ENCODE results near the gene ASIC2. TPM values are rescaled to one million over a fixed set of nuclear protein-coding genes. Genes with fewer than 3 reads are reported as not detected.

The ASIC2 gene
- total RNA-seq, 2 experiments from 2014 or later, result not detected

DNA sequence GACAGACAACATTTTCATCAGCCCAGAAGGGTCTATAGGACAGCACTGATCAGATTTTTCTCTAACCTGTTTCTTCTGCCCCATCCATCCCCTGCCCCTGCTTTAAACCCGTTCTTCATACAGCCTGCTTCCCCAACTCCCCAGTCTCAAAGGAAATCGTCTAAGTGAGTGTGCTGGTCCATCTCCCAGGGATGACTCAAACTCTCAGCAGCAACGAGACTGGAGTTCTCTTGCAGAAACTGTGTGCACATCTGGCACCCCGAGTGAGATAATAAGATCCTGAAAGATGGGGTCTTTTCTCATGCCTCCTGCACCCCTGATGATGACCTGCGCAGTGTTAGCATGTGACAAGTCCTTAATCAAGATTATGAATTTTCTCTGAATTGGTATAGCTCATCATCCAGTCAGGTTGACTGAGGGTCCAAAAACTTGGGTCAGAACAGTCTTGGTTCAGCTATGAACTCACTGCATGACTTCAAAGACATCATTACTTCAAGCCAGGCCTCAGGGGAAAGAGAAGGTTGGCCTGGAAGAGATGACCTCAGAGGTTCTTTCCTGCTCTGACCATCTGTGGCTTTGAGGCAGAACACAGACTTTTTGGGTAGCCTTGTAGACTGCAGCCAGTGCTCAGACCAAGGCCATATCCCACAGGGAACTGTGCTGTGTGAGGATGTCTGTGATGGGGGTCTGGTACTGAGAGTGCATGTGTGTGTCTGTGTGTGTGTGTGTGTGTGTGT, 183.6 kb downstream of the ASIC2 start:
- ATAC-seq (no peak), DNase-seq (no peak)
- Mint-ChIP-seq H3K9me3 (ENCODE audit: low read depth) (no peaks in the 10 kb centered on the region), H3K27ac (no peak overlapping the region), H3K27me3 (no peaks in the 10 kb centered on the region), H3K4me3 (no peak overlapping the region), H3K4me1 (no peaks in the 10 kb centered on the region), H3K36me3 (no peaks in the 10 kb centered on the region)
- CTCF ChIA-PET, result no interaction called here

GRCh38 chr17:33106525-33107165, 186.4 kb downstream of the ASIC2 start:
- no peak for ATAC-seq
- no peak for DNase-seq

GRCh38 chr17:33105911-33106310, 187.2 kb downstream of the ASIC2 start:
- Mint-ChIP-seq H3K36me3 (no peaks in the 10 kb centered on the region), H3K9me3 (ENCODE audit: low read depth) (no peaks in the 10 kb centered on the region), H3K27ac (no peak overlapping the region), H3K27me3 (peaks cover 4% of the 10 kb centered on the region), H3K4me1 (no peaks in the 10 kb centered on the region), H3K4me3 (no peak overlapping the region)
- CTCF ChIA-PET, result no interaction called here
- ATAC-seq (no peak), DNase-seq (no peak)

More at GRCh38 chr17:33106525-33107165, 186.4 kb downstream of the ASIC2 start:
- no peaks in the 10 kb centered on the region for H3K4me1 Mint-ChIP-seq
- no peaks in the 10 kb centered on the region for H3K9me3 Mint-ChIP-seq (ENCODE audit: low read depth)
- H3K4me3 Mint-ChIP-seq, result no peak overlapping the region
- no peak overlapping the region for H3K27ac Mint-ChIP-seq
- CTCF ChIA-PET, result no interaction called here
- no peaks in the 10 kb centered on the region for H3K36me3 Mint-ChIP-seq
- peaks cover 4% of the 10 kb centered on the region for H3K27me3 Mint-ChIP-seq

GRCh38 chr17:33099906-33100305, 193.2 kb downstream of the ASIC2 start:
- no peak overlapping the region for H3K27ac Mint-ChIP-seq
- ATAC-seq, result no peak
- H3K4me1 Mint-ChIP-seq, result no peaks in the 10 kb centered on the region
- H3K36me3 Mint-ChIP-seq, result no peaks in the 10 kb centered on the region
- H3K27me3 Mint-ChIP-seq, result peaks cover 14% of the 10 kb centered on the region
- no peak for DNase-seq
- no peak overlapping the region for H3K4me3 Mint-ChIP-seq
- H3K9me3 Mint-ChIP-seq (ENCODE audit: low read depth), result no peaks in the 10 kb centered on the region
- CTCF ChIA-PET, result no interaction called here

DNA sequence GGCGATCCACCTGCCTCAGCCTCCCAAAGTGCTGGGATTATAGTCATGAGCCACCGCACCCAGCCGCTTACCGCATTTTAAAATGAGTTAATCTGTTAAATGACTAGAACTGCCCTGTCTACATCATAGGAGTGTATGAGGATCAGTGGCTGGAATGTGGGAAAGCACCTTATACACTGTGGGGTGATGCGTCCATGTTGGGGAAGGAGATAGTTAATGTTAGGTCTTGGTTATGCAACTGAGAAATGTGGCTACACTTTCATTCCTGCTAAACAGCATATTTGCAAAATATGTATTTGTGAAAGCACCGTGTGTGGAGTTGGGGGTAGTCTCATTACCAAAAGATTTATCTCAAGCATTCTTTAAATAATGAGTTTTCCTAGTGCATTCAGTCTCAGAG, 193.8 kb downstream of the ASIC2 start:
- no peak for ATAC-seq
- Mint-ChIP-seq H3K4me3 (no peak overlapping the region), H3K4me1 (no peaks in the 10 kb centered on the region), H3K27me3 (peaks cover 20% of the 10 kb centered on the region), H3K27ac (no peak overlapping the region), H3K9me3 (ENCODE audit: low read depth) (no peaks in the 10 kb centered on the region), H3K36me3 (no peaks in the 10 kb centered on the region)
- CTCF ChIA-PET, result no interaction called here
- no peak for DNase-seq

DNA sequence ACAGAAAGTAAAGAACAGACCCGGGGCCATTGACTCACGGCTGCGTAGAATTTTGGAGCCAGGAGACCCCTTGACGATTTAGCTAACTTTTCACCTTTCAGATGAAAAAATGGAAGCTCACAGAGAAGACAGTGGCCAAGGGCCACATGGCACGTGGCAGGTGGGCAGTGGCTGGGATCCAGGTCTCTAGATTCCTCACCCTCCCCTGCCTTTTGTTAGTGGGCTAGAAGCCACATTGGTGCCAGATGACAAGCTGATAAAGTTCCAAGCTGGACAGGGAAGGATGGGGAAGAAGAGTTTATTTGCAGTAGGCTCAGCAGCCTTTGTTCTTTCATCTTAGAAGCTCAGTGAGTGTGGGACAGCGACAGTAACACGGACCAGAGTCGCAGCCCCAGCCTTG, 195.7 kb downstream of the ASIC2 start:
- CTCF ChIA-PET, result no interaction called here
- peaks cover 20% of the 10 kb centered on the region for H3K27me3 Mint-ChIP-seq
- H3K4me1 Mint-ChIP-seq, result no peaks in the 10 kb centered on the region
- no peak overlapping the region for H3K4me3 Mint-ChIP-seq
- H3K27ac Mint-ChIP-seq, result no peak overlapping the region
- no peaks in the 10 kb centered on the region for H3K9me3 Mint-ChIP-seq (ENCODE audit: low read depth)
- H3K36me3 Mint-ChIP-seq, result no peaks in the 10 kb centered on the region
- ATAC-seq (no peak), DNase-seq (no peak)

- CTCF ChIA-PET, result no interaction called here
- no peaks in the 10 kb centered on the region for H3K36me3 Mint-ChIP-seq
- H3K4me1 Mint-ChIP-seq, result no peaks in the 10 kb centered on the region
- no peak for DNase-seq
- ATAC-seq, result no peak
- no peak overlapping the region for H3K4me3 Mint-ChIP-seq
- H3K27me3 Mint-ChIP-seq, result peaks cover 16% of the 10 kb centered on the region
- no peaks in the 10 kb centered on the region for H3K9me3 Mint-ChIP-seq (ENCODE audit: low read depth)
- H3K27ac Mint-ChIP-seq, result no peak overlapping the region
Observed at GRCh38 chr17:33096161-33096560, 196.9 kb downstream of the ASIC2 start.

- Mint-ChIP-seq H3K27me3 (peaks cover 18% of the 10 kb centered on the region), H3K4me3 (no peak overlapping the region), H3K9me3 (ENCODE audit: low read depth) (no peaks in the 10 kb centered on the region), H3K4me1 (no peaks in the 10 kb centered on the region), H3K36me3 (no peaks in the 10 kb centered on the region), H3K27ac (no peak overlapping the region)
- DNase-seq (no peak), ATAC-seq (no peak)
- CTCF ChIA-PET, result no interaction called here
Observed at GRCh38 chr17:33091271-33091670, 201.8 kb downstream of the ASIC2 start.

DNA sequence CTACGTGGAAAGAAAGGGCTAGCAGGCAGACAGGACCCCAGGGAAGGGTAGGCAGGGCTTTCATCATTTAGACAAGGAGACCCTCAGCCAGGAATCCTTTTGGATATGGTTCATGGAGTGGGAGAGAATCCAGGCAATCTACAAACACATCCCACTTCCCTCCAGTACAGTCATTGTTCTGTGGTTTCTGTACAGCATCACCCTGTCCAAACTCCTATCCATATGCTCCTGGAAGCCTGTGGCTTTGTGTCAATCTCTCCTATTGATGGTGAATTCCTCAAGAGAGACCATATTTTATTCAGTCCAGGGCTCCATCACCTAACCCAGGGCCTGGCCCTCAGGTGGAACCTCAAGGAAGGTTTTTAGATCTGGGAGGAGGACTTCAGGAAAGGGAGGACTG, 202.3 kb downstream of the ASIC2 start:
- CTCF ChIA-PET, result no interaction called here
- peaks cover 20% of the 10 kb centered on the region for H3K27me3 Mint-ChIP-seq
- no peak for ATAC-seq
- no peaks in the 10 kb centered on the region for H3K4me1 Mint-ChIP-seq
- no peak for DNase-seq
- H3K4me3 Mint-ChIP-seq, result no peak overlapping the region
- no peaks in the 10 kb centered on the region for H3K36me3 Mint-ChIP-seq
- H3K27ac Mint-ChIP-seq, result no peak overlapping the region
- H3K9me3 Mint-ChIP-seq (ENCODE audit: low read depth), result no peaks in the 10 kb centered on the region

GRCh38 chr17:33086878-33087277, 206.2 kb downstream of the ASIC2 start:
- DNase-seq (no peak), ATAC-seq (no peak)
- CTCF ChIA-PET, result no interaction called here
- no peaks in the 10 kb centered on the region for H3K36me3 Mint-ChIP-seq
- H3K4me1 Mint-ChIP-seq, result no peaks in the 10 kb centered on the region
- H3K27ac Mint-ChIP-seq, result no peak overlapping the region
- peaks cover 14% of the 10 kb centered on the region for H3K27me3 Mint-ChIP-seq
- no peak overlapping the region for H3K4me3 Mint-ChIP-seq
- H3K9me3 Mint-ChIP-seq (ENCODE audit: low read depth), result no peaks in the 10 kb centered on the region

DNA sequence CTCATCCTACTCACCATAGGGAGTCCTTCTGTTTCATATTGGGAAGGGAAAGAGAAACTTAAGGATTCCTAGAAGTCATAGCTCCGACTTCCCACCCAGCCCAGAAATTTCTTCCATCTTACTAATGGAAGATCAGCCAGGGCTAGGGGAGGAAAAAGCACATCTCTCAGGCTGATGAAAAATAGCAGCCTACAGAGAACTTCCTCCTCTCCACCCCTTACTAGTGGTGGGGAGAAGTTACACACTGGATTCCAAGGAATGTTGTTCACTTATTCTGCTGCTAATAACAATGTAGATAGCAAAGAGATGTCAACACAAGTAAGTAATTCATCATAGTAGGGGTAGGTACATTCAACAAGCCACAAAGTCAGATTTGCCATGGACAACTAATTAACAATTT, 207.1 kb downstream of the ASIC2 start:
- Mint-ChIP-seq H3K4me1 (no peaks in the 10 kb centered on the region), H3K4me3 (no peak overlapping the region), H3K27ac (no peak overlapping the region), H3K27me3 (peaks cover 14% of the 10 kb centered on the region), H3K36me3 (no peaks in the 10 kb centered on the region), H3K9me3 (ENCODE audit: low read depth) (no peaks in the 10 kb centered on the region)
- no peak for ATAC-seq
- no peak for DNase-seq
- CTCF ChIA-PET, result no interaction called here

DNA sequence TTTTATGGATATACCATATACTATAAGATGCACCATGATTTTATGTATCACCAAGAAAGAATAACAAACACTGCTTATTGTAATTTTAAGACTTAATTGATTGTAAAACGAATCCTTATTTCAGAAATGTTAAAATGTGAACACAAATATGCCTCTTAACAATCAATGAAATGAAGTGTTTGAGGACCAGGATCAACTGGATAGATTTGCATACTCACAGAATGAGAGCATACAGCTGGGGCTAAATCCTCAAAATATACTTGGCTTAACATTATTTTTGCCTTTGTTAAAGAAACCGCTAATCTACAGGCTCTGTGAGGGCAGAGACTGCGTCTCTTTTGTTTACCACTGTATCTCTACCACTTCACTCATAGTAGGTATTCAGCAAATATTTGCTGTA, 207.8 kb downstream of the ASIC2 start:
- ATAC-seq (no peak), DNase-seq (no peak)
- CTCF ChIA-PET, result no interaction called here
- Mint-ChIP-seq H3K9me3 (ENCODE audit: low read depth) (no peaks in the 10 kb centered on the region), H3K4me3 (no peak overlapping the region), H3K27me3 (peaks cover 14% of the 10 kb centered on the region), H3K27ac (no peak overlapping the region), H3K36me3 (no peaks in the 10 kb centered on the region), H3K4me1 (no peaks in the 10 kb centered on the region)

DNA sequence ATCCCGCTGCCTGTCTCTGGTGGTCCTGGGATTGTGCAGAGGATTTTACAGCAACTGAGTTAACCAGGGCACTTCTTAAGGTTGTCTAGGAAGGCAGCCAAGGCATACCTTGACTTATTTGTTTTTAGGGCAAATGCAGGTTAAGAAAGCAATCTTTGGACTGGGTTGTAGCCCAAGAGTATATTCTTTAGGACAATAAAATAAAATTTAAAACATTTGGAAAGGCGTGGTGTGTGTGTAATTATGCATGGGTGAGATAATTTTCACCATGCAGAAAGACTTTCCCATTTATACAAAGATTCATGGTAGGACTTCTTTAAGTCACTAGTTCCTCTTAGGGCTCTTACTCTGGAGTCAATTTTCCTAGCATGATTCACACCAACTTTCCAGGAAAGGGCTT, 208.3 kb downstream of the ASIC2 start:
- peaks cover 14% of the 10 kb centered on the region for H3K27me3 Mint-ChIP-seq
- ATAC-seq (no peak), DNase-seq (no peak)
- no peaks in the 10 kb centered on the region for H3K4me1 Mint-ChIP-seq
- no peaks in the 10 kb centered on the region for H3K9me3 Mint-ChIP-seq (ENCODE audit: low read depth)
- no peak overlapping the region for H3K27ac Mint-ChIP-seq
- no peak overlapping the region for H3K4me3 Mint-ChIP-seq
- H3K36me3 Mint-ChIP-seq, result no peaks in the 10 kb centered on the region
- CTCF ChIA-PET, result no interaction called here

DNA sequence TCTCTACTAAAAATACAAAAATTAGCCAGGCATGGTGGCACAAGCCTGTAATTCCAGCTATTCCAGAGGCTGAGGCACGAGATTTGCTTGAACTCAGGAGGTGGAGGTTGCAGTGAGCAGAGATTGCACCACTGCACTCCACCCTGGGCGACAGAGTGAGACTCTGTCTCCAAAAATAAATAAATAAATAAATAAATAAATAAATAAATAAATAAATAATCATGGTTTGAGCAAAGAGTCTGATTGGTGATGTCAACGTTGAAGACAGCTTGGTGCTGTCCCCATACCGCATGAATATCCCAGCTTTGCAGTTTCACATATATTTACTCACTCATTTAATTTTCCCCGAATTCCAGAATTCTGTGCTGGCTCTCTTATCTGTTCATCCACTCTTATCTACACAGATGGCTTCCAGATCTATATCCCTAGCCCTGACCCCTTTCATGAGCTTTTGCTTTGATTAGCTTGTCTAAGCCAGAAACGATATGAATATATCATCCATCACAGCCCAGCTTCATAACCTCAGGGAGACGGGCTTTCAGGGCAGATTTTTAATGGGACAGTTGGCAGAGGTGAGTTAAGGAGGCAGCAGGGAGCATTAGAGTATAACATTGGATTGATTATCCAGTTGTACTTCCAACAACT, 210.4 kb downstream of the ASIC2 start:
- Mint-ChIP-seq H3K4me1 (no peaks in the 10 kb centered on the region), H3K4me3 (no peak overlapping the region), H3K36me3 (no peaks in the 10 kb centered on the region), H3K27ac (no peak overlapping the region), H3K27me3 (peaks cover 16% of the 10 kb centered on the region), H3K9me3 (ENCODE audit: low read depth) (no peaks in the 10 kb centered on the region)
- ATAC-seq, result no peak
- CTCF ChIA-PET, result no interaction called here
- DNase-seq, result no peak
